Endodermal cell (in vitro differentiated cells): ENCODE data around the gene UQCR10. TPM values are rescaled to one million over a fixed set of nuclear protein-coding genes. Genes with fewer than 3 reads are reported as not detected.
"Not testable (repeated sequence)": the region's sequence is repeated elsewhere in the genome, so short reads cannot be mapped to it uniquely, and the experiment has no call there.

Experiments
- DNase-seq: peaks from one replicate; pipeline ENCODE4 v3.0.0-alpha.2; 2017
- H3K27ac ChIP-seq: 2 replicates; pipeline ENCODE4 v1.5.1; 2013; ENCODE audit warnings: mild to moderate bottlenecking, low read depth, low read length, moderate library complexity
- H3K27me3 ChIP-seq: 2 replicates; pipeline ENCODE4 v1.6.1; 2013; ENCODE audit warnings: mild to moderate bottlenecking, low read length, moderate library complexity; ENCODE audit not compliant: insufficient read depth, control insufficient read depth, poor library complexity, severe bottlenecking
- H3K36me3 ChIP-seq: 2 replicates; pipeline ENCODE4 v1.7.0; 2013; ENCODE audit warnings: mild to moderate bottlenecking, low read length, moderate library complexity; ENCODE audit not compliant: control insufficient read depth, insufficient read depth
- H3K4me1 ChIP-seq: one replicate; pipeline ENCODE4 v1.7.0; 2013; ENCODE audit warnings: low read length; ENCODE audit not compliant: control insufficient read depth, insufficient read depth
- H3K4me3 ChIP-seq: 2 replicates; pipeline ENCODE4 v1.5.1; 2013; ENCODE audit warnings: mild to moderate bottlenecking, low read length, moderate library complexity
- H3K9ac ChIP-seq: 2 replicates; pipeline ENCODE4 v1.6.1; 2013; ENCODE audit warnings: mild to moderate bottlenecking, low read length, moderate library complexity; ENCODE audit not compliant: poor library complexity, severe bottlenecking; ENCODE audit errors: extremely low read depth
- H3K9me3 ChIP-seq: 2 replicates; pipeline ENCODE4 v1.6.1; 2013; ENCODE audit warnings: mild to moderate bottlenecking, low read length, moderate library complexity; ENCODE audit not compliant: control insufficient read depth
- H3K27ac Mint-ChIP-seq: 2 replicates; pipeline ENCODE4 v1.8.0; 2020; ENCODE audit warnings: mixed read lengths
- H3K27me3 Mint-ChIP-seq: 2 replicates; pipeline ENCODE4 v1.8.0; 2021; ENCODE audit warnings: mild to moderate bottlenecking, mixed read lengths; ENCODE audit not compliant: insufficient read depth
- H3K36me3 Mint-ChIP-seq: 2 replicates; pipeline ENCODE4 v1.8.0; 2020; ENCODE audit warnings: low read depth, mixed read lengths
- H3K4me1 Mint-ChIP-seq: 2 replicates; pipeline ENCODE4 v1.8.0; 2020; ENCODE audit warnings: mixed read lengths
- H3K4me3 Mint-ChIP-seq: 2 replicates; pipeline ENCODE4 v1.8.0; 2020; ENCODE audit warnings: mild to moderate bottlenecking, moderate library complexity, mixed read lengths
- H3K9me3 Mint-ChIP-seq: 2 replicates; pipeline ENCODE4 v1.8.0; 2020; ENCODE audit warnings: mild to moderate bottlenecking, mixed read lengths
- WGBS, 2 experiments: methylation state at CpG; one replicate each; pipeline versions ENCODE4 v1.1.5 to v1.1.7; 2013; ENCODE audit warnings: missing lambda C conversion rate in 2 of 2, mixed read lengths in 1 of 2; ENCODE audit not compliant: insufficient coverage in 1 of 2, insufficient read length in 1 of 2; 5-methylcytosine and 5-hydroxymethylcytosine counted together
- total RNA-seq, 2 donors: library from RNA; stranded (reverse); fragmentation: NEBNext Ultra II Directional in 1 of 2; extraction: Animal tissue kit (Norgen Biotek cat#: 25700) in 1 of 2; gene quantifications; 2 replicates in 1 of 2; 3 replicates in 1 of 2; pipeline ENCODE4 v1.2.1, GENCODE V29; 2021
- TF ChIP-seq, protein P1 (sequence below): fragments of 200-600 bp; sonication (generic); conservative IDR thresholded peaks from 2 replicates; pipeline ENCODE4 v1.5.0; 2021; ENCODE audit warnings: antibody characterized with exemption, mild to moderate bottlenecking

Gene UQCR10
- total RNA-seq, 2 donors from 2014 or later: 111 to 120 TPM

DNA sequence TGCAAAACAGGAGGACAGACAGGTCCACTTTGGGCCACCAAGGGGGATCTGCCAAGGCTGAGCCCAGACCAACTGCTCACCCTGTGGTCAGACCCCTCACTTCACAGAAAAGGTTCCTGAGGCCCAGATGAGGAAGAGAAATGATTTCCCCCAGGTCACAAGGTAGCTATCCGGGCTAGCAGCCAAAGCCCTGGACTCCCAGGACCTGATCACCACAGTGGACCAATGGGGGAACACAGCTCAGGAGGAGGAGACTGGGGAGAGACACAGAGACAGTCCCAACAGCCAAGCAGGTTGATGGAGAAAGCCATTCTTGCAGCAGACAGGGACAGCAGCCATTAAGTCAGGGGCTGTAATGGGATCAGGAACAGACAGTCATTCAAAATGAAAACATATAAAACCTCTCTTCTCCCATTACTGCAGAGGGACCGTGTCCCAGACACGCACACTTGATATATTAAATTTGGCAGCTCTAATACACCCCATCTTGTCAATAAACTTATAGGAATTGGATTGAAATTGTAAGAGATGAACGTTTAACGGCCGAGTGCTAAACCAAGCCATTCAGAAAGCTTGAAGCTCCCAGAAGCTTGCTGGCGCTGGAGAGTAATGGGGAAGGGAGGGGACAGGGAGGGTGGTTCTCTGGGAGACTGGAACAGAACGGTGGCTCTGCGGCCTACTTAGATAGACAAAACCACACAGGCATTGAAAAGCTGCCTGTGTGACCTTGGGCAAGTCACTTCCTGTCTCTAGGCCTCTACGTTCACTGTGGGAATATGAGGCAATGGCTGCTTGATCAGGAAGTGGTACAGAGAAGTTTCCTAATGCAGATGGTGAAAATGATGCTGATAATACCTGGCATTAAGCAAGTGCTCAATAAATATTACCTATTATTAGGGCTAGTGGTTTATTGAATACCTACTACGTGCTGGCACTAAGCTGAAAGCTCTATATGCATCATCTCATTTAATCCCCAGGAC lies 16.3 kb upstream of the UQCR10 start:
- WGBS, 2 experiments: 91 to 93% methylated on average over 5 to 11 of the region's 11 CpGs
- H3K4me1 Mint-ChIP-seq: no peaks in the 10 kb centered on the region
- H3K27me3 Mint-ChIP-seq: no peaks in the 10 kb centered on the region
- no peak overlapping the region for H3K9ac ChIP-seq
- H3K9me3 Mint-ChIP-seq: no peaks in the 10 kb centered on the region
- H3K27ac ChIP-seq: no peak overlapping the region
- DNase-seq: no peak
- TF ChIP-seq, protein P1, sequence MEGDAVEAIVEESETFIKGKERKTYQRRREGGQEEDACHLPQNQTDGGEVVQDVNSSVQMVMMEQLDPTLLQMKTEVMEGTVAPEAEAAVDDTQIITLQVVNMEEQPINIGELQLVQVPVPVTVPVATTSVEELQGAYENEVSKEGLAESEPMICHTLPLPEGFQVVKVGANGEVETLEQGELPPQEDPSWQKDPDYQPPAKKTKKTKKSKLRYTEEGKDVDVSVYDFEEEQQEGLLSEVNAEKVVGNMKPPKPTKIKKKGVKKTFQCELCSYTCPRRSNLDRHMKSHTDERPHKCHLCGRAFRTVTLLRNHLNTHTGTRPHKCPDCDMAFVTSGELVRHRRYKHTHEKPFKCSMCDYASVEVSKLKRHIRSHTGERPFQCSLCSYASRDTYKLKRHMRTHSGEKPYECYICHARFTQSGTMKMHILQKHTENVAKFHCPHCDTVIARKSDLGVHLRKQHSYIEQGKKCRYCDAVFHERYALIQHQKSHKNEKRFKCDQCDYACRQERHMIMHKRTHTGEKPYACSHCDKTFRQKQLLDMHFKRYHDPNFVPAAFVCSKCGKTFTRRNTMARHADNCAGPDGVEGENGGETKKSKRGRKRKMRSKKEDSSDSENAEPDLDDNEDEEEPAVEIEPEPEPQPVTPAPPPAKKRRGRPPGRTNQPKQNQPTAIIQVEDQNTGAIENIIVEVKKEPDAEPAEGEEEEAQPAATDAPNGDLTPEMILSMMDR: no peak
- H3K4me3 Mint-ChIP-seq: no peak overlapping the region
- H3K36me3 ChIP-seq: no peaks in the 10 kb centered on the region
- H3K4me1 ChIP-seq: no peaks in the 10 kb centered on the region
- H3K27me3 ChIP-seq: no peaks in the 10 kb centered on the region
- H3K4me3 ChIP-seq: no peak overlapping the region
- H3K9me3 ChIP-seq: no peaks in the 10 kb centered on the region
- H3K36me3 Mint-ChIP-seq: peaks cover 10% of the 10 kb centered on the region
- no peak overlapping the region for H3K27ac Mint-ChIP-seq

DNA sequence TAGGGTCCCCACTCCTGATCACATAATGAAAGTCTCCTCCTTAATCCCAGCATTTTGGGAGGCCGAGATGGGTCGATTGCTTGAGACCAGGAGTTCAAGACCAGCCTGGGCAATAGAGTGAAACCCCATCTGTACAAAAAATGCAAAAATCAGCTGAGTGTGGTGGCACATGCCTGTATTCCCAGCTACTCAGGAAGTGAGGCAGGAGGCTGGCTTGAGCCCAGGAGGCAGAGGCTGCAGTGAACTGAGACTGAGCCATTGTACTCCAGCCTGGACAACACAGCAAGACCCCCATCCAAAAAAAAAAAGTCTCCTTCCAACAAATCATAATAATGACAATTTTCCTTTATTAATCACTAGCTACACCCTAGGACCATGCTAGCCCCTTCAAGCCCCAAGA lies 15.5 kb upstream of the UQCR10 start:
- no peaks in the 10 kb centered on the region for H3K27me3 ChIP-seq
- no peak overlapping the region for H3K4me3 Mint-ChIP-seq
- TF ChIP-seq, protein P1: no peak
- no peak overlapping the region for H3K27ac ChIP-seq
- H3K4me1 Mint-ChIP-seq: no peaks in the 10 kb centered on the region
- WGBS, 2 experiments: 91 to 100% methylated on average over 2 of the region's 2 CpGs
- no peak overlapping the region for H3K9ac ChIP-seq
- no peaks in the 10 kb centered on the region for H3K9me3 ChIP-seq
- no peak overlapping the region for H3K4me3 ChIP-seq
- no peaks in the 10 kb centered on the region for H3K9me3 Mint-ChIP-seq
- peaks cover 10% of the 10 kb centered on the region for H3K36me3 Mint-ChIP-seq
- no peaks in the 10 kb centered on the region for H3K27me3 Mint-ChIP-seq
- no peak overlapping the region for H3K27ac Mint-ChIP-seq
- no peak for DNase-seq
- H3K36me3 ChIP-seq: no peaks in the 10 kb centered on the region
- H3K4me1 ChIP-seq: no peaks in the 10 kb centered on the region

DNA sequence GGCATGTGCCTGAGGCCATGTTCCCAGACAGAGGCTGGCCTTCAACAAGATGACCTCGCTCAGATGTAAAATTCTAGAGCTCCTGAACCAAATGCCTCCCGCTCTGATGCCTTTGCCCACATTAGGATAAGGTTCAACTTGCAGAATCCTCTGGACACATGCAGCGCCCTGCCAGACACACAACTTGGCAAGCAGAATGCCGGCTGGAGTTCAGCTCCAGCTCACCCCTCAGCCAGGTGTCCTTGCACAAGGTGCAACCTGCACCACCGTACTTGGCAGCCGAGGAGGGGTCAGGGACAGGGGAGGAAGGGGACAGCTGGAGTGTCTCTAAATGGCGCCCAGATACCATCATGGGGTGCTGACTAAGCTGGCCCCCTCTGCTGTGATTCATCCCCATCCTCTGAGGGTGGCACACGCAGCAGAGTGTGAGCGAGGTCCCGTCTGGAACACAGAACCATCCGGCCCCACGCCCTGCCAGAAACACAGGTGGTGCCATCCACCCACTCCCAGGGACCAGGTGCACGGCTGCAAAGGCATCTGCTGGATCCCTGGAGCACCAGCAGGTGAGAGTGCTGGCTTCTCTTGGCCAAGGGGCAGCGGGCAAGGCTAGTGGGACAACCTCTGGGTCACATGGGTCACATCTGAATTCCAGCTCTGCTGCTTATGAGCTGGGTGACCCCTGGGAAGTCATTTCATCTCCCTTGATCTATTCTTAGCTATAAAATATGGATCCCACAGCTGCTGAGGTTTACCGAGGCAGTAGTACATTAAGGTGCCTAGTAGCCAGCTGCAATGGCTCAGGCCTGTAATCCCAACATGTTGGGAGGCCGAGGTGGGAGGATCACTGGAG lies 13.1 kb upstream of the UQCR10 start:
- Histone ChIP-seq H3K4me1 (no peaks in the 10 kb centered on the region), H3K4me3 (no peak overlapping the region), H3K9ac (no peak overlapping the region), H3K27ac (no peak overlapping the region), H3K27me3 (no peaks in the 10 kb centered on the region), H3K9me3 (no peaks in the 10 kb centered on the region), H3K36me3 (no peaks in the 10 kb centered on the region)
- no peak for DNase-seq
- no peaks in the 10 kb centered on the region for H3K4me1 Mint-ChIP-seq
- TF ChIP-seq, protein P1: no peak
- no peaks in the 10 kb centered on the region for H3K9me3 Mint-ChIP-seq
- H3K36me3 Mint-ChIP-seq: peaks cover 3% of the 10 kb centered on the region
- no peak overlapping the region for H3K27ac Mint-ChIP-seq
- H3K27me3 Mint-ChIP-seq: no peaks in the 10 kb centered on the region
- H3K4me3 Mint-ChIP-seq: no peak overlapping the region
- 88% methylated on average over 16 of the region's 16 CpGs for WGBS, 2 experiments

DNA sequence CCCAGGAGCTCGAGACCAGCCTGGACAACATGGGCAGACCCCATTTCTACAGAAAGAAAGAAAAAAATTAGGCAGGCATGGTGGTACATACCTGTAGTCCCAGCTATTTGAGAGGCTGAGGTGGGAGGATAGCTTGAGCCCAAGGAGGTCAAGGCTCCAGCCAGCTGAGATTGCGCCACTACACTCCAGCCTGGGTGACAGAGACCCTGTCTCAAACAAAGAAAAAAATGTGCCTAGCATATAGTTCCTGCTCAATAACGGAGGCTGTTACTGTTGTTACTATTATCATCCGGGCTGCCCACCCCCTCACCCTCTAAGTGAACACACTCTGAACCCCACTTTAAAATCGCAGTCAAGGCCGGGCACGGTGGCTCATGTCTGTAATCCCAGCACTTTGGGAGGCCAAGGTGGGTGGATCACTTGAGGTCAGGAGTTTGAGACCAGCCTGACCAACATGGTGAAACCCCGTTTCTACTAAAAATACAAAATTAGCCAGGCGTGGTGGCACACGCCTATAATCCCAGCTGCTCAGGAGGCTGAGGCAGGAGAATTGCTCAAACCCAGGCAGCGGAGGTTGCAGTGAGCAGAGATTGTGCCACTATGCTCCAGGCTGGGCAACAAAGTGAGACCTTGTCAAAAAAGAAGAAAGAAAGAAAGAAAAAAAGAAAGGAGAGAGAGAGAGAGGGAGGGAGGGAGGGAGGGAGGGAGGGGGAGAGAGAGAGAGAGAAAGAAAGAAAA lies 12.3 kb upstream of the UQCR10 start:
- not testable (repeated sequence) for H3K27me3 ChIP-seq, H3K4me3 Mint-ChIP-seq, H3K27me3 Mint-ChIP-seq, H3K9ac ChIP-seq, H3K4me1 ChIP-seq, H3K9me3 Mint-ChIP-seq, H3K4me1 Mint-ChIP-seq, H3K36me3 ChIP-seq, H3K36me3 Mint-ChIP-seq, H3K27ac Mint-ChIP-seq, H3K9me3 ChIP-seq, DNase-seq, H3K27ac ChIP-seq, H3K4me3 ChIP-seq
- WGBS, 2 experiments: 93 to 95% methylated on average over 6 to 11 of the region's 11 CpGs
